ENCODE measurements around the gene LKAAEAR1. TPM values are rescaled to one million over a fixed set of nuclear protein-coding genes. Genes with fewer than 3 reads are reported as not detected.

The LKAAEAR1 gene
- total and polyA plus RNA-seq, 2 of the 13 experiments (the other 11 are each of a cell fraction or from before 2014, with no cell fraction given), result not detected

DNA sequence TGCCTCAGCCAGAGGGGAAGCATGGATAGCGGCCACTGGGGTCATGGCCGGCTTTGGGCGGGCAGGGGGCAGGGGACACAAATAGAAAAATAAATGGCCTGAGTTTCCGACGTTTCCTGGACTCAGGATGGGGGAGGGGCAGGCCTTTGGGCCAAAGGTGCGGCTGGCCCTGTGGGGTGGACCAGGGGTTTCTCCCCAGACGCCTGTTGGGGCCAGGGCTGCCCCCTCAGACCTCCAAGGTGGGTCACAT, 27.6 kb downstream of the LKAAEAR1 start (continued):
- TF ChIP-seq, protein P1, sequence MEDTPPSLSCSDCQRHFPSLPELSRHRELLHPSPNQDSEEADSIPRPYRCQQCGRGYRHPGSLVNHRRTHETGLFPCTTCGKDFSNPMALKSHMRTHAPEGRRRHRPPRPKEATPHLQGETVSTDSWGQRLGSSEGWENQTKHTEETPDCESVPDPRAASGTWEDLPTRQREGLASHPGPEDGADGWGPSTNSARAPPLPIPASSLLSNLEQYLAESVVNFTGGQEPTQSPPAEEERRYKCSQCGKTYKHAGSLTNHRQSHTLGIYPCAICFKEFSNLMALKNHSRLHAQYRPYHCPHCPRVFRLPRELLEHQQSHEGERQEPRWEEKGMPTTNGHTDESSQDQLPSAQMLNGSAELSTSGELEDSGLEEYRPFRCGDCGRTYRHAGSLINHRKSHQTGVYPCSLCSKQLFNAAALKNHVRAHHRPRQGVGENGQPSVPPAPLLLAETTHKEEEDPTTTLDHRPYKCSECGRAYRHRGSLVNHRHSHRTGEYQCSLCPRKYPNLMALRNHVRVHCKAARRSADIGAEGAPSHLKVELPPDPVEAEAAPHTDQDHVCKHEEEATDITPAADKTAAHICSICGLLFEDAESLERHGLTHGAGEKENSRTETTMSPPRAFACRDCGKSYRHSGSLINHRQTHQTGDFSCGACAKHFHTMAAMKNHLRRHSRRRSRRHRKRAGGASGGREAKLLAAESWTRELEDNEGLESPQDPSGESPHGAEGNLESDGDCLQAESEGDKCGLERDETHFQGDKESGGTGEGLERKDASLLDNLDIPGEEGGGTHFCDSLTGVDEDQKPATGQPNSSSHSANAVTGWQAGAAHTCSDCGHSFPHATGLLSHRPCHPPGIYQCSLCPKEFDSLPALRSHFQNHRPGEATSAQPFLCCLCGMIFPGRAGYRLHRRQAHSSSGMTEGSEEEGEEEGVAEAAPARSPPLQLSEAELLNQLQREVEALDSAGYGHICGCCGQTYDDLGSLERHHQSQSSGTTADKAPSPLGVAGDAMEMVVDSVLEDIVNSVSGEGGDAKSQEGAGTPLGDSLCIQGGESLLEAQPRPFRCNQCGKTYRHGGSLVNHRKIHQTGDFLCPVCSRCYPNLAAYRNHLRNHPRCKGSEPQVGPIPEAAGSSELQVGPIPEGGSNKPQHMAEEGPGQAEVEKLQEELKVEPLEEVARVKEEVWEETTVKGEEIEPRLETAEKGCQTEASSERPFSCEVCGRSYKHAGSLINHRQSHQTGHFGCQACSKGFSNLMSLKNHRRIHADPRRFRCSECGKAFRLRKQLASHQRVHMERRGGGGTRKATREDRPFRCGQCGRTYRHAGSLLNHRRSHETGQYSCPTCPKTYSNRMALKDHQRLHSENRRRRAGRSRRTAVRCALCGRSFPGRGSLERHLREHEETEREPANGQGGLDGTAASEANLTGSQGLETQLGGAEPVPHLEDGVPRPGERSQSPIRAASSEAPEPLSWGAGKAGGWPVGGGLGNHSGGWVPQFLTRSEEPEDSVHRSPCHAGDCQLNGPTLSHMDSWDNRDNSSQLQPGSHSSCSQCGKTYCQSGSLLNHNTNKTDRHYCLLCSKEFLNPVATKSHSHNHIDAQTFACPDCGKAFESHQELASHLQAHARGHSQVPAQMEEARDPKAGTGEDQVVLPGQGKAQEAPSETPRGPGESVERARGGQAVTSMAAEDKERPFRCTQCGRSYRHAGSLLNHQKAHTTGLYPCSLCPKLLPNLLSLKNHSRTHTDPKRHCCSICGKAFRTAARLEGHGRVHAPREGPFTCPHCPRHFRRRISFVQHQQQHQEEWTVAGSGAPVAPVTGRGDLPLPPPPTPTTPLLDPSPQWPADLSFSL (CRISPR knock-in tag; IDR thresholded peaks at IDR 0.05), result no peak
- TF ChIP-seq, protein P2, sequence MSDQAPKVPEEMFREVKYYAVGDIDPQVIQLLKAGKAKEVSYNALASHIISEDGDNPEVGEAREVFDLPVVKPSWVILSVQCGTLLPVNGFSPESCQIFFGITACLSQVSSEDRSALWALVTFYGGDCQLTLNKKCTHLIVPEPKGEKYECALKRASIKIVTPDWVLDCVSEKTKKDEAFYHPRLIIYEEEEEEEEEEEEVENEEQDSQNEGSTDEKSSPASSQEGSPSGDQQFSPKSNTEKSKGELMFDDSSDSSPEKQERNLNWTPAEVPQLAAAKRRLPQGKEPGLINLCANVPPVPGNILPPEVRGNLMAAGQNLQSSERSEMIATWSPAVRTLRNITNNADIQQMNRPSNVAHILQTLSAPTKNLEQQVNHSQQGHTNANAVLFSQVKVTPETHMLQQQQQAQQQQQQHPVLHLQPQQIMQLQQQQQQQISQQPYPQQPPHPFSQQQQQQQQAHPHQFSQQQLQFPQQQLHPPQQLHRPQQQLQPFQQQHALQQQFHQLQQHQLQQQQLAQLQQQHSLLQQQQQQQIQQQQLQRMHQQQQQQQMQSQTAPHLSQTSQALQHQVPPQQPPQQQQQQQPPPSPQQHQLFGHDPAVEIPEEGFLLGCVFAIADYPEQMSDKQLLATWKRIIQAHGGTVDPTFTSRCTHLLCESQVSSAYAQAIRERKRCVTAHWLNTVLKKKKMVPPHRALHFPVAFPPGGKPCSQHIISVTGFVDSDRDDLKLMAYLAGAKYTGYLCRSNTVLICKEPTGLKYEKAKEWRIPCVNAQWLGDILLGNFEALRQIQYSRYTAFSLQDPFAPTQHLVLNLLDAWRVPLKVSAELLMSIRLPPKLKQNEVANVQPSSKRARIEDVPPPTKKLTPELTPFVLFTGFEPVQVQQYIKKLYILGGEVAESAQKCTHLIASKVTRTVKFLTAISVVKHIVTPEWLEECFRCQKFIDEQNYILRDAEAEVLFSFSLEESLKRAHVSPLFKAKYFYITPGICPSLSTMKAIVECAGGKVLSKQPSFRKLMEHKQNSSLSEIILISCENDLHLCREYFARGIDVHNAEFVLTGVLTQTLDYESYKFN (CRISPR knock-in tag; conservative IDR thresholded peaks at IDR 0.05), result peak; percentile 88
- no peak for TF ChIP-seq ZSCAN20 (CRISPR knock-in tag; IDR thresholded peaks at IDR 0.05; ENCODE audit: borderline replicate concordance)
- no peak for TF ChIP-seq PHB2 (IDR thresholded peaks at IDR 0.05; ENCODE audit: partially characterized antibody)
- TF ChIP-seq KDM5A (IDR thresholded peaks at IDR 0.05; ENCODE audit: borderline replicate concordance, low read length), result no peak
- TF ChIP-seq, protein P3, sequence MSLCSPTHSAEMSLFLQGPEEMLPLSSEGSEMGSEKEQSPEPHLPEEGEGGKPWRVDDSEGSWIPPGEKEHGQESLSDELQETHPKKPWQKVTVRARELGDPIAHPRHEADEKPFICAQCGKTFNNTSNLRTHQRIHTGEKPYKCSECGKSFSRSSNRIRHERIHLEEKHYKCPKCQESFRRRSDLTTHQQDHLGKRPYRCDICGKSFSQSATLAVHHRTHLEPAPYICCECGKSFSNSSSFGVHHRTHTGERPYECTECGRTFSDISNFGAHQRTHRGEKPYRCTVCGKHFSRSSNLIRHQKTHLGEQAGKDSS (CRISPR knock-in tag; IDR thresholded peaks at IDR 0.05; ENCODE audit: borderline replicate concordance, low read depth), result no peak
- no peak for TF ChIP-seq FOSL1 (CRISPR knock-in tag; IDR thresholded peaks at IDR 0.05; ENCODE audit: borderline replicate concordance)
- TF ChIP-seq MTF1 (CRISPR knock-in tag; IDR thresholded peaks at IDR 0.05), result no peak
- no peak for TF ChIP-seq ZNF841 (CRISPR knock-in tag; IDR thresholded peaks at IDR 0.05; ENCODE audit: borderline replicate concordance)
- no peak for TF ChIP-seq PHF8 (CRISPR knock-in tag; IDR thresholded peaks at IDR 0.05)
- TF ChIP-seq ATM (IDR thresholded peaks at IDR 0.05; ENCODE audit: borderline replicate concordance), result no peak
- TF ChIP-seq MAFG (CRISPR knock-in tag; IDR thresholded peaks at IDR 0.05), result no peak
- no peak for TF ChIP-seq YEATS2 (CRISPR knock-in tag; IDR thresholded peaks at IDR 0.05; ENCODE audit: borderline replicate concordance)
- no peak for TF ChIP-seq ZNF230 (CRISPR knock-in tag; IDR thresholded peaks at IDR 0.05)
- TF ChIP-seq, protein P4, sequence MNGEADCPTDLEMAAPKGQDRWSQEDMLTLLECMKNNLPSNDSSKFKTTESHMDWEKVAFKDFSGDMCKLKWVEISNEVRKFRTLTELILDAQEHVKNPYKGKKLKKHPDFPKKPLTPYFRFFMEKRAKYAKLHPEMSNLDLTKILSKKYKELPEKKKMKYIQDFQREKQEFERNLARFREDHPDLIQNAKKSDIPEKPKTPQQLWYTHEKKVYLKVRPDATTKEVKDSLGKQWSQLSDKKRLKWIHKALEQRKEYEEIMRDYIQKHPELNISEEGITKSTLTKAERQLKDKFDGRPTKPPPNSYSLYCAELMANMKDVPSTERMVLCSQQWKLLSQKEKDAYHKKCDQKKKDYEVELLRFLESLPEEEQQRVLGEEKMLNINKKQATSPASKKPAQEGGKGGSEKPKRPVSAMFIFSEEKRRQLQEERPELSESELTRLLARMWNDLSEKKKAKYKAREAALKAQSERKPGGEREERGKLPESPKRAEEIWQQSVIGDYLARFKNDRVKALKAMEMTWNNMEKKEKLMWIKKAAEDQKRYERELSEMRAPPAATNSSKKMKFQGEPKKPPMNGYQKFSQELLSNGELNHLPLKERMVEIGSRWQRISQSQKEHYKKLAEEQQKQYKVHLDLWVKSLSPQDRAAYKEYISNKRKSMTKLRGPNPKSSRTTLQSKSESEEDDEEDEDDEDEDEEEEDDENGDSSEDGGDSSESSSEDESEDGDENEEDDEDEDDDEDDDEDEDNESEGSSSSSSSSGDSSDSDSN (CRISPR knock-in tag; IDR thresholded peaks at IDR 0.05), result no peak
- TF ChIP-seq ZNF296 (CRISPR knock-in tag; conservative IDR thresholded peaks at IDR 0.05), result 0 out of 2 replicates have a peak, but pooled peaks have one; percentile 73
- no peak for TF ChIP-seq ZNF572 (CRISPR knock-in tag; IDR thresholded peaks at IDR 0.05)

All from HepG2 (cell line).